Ishikawa (cell line): Measurements from ENCODE around the gene KRT83.

Experiments used
- EP300 ChIP-seq: IDR thresholded peaks from 2 replicates; pipeline ENCODE4 v1.6.1; 2012; ENCODE audit warnings: borderline replicate concordance
- RAD21 ChIP-seq: IDR thresholded peaks from 2 replicates; pipeline ENCODE4 v1.6.1; 2012; ENCODE audit warnings: low read depth
- USF1 ChIP-seq: IDR thresholded peaks from 2 replicates; pipeline ENCODE4 v1.6.1; 2012

- no peak for TF ChIP-seq EP300
- no peak for TF ChIP-seq RAD21
- TF ChIP-seq USF1 = no peak
Observed at GRCh38 chr12:52352951-52353350, 31.8 kb upstream of the KRT83 start.
